ENCODE results near the gene LAG3. TPM values are rescaled to one million over a fixed set of nuclear protein-coding genes. Genes with fewer than 3 reads are reported as not detected.

Gene LAG3
- total RNA-seq (2022; extraction: Qiagen RNA extraction) = 0.65 to 2.0 TPM (median 1.3 TPM) in 5 replicates

DNA sequence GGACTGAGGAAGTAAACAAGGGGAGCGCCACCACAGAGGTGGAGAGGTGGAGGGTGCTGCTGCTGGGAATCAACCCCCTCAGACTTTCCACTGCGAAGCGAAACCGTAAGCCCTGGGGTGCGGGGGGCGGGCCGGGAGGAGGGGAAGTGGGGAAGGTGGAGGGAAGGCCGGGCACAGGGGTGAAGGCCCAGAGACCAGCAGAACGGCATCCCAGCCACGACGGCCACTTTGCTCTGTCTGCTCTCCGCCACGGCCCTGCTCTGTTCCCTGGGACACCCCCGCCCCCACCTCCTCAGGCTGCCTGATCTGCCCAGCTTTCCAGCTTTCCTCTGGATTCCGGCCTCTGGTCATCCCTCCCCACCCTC is at the start of gene LAG3:
LAG3 (plus strand) TSS at position 190 of the 365 bp plus-strand sequence. CDS start 333 bp downstream, outside the sequence.

DNA sequence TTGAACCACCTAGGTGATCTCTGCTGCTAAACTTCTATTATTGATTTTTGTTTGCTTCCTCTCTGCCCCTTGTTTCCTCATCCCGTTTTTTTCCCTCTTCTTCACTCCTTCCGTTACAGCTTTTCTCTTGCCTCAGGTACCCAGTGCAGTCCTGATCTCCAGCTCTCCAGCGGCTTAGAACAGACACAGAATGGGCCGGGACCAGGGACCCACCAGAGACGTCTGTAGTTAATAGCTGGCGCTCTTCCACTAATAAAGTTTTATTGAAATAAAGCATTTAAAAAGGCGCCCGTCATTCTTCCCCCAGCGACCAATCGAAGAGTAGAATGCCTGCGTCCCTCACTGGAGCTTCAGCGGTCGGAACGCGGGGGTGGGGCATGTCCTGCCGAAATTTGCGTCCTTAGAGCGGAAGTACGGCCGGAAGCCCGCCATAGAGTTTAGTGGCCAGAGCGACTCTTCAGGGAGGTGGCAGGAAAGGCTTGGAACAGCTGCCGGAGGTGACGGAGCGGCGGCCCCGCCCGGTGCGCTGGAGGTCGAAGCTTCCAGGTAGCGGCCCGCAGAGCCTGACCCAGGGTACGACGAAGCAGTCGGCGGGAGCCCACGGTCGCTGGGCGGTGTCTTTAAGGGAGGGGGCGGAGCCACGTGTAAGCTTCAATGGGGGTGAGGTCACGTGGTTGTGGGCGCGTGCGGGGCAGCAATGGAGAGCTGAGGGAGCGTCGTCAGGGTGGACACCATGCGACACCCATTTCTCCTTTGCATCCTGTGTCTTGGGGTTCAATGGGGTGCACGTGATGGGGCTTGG is 48.5 kb upstream of the LAG3 start, which contains the start of gene COPS7A:
COPS7A (plus strand) TSS at position 440 of the 802 bp plus-strand sequence. CDS start 611 bp downstream, outside the sequence.

DNA sequence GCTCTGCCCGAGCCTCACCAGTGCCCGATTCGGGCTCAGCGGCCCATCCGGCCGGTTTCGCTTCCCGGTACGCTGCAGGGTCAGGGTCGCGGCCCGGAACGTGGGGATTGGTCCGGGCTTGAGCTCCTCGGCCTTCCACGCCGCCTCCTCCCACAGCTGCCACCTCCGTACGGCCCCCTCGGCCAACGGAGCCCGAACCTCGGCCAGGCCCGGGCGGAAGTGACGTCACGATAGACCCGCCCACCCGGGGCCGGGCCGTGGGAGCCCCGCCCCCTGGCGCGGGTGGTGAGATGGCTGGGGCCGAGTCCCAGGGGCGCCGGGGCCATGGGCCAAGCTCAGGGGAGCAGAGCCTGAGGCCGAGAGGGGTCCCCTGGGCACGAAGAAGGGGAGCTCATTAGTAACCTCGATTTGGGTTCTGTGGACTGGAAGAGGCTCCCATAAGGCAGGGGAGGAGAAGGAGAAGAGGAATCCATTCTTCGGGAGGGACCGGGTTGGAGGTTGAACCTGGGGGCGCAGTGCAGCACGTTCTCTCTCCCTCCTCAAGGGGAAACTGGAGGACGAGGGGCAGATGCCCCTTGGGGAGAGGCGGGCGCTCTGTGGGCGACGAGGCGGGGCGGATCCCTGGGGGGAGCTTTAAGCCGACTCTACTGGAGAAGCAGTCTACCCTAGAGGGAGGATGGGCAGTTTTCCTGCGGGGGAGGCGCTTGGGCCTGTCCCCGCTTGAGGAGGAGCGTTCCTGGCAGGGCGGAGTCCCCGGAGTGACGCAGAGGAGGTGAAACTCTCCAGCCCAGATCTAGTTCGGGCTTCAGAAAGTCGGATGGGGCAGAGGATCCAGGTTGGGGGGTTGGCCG is 19.2 kb upstream of the LAG3 start, which contains the start of gene MLF2:
MLF2 (minus strand) TSS at position 221 of the 851 bp plus-strand sequence. CDS start 807 bp downstream, outside the sequence.

DNA sequence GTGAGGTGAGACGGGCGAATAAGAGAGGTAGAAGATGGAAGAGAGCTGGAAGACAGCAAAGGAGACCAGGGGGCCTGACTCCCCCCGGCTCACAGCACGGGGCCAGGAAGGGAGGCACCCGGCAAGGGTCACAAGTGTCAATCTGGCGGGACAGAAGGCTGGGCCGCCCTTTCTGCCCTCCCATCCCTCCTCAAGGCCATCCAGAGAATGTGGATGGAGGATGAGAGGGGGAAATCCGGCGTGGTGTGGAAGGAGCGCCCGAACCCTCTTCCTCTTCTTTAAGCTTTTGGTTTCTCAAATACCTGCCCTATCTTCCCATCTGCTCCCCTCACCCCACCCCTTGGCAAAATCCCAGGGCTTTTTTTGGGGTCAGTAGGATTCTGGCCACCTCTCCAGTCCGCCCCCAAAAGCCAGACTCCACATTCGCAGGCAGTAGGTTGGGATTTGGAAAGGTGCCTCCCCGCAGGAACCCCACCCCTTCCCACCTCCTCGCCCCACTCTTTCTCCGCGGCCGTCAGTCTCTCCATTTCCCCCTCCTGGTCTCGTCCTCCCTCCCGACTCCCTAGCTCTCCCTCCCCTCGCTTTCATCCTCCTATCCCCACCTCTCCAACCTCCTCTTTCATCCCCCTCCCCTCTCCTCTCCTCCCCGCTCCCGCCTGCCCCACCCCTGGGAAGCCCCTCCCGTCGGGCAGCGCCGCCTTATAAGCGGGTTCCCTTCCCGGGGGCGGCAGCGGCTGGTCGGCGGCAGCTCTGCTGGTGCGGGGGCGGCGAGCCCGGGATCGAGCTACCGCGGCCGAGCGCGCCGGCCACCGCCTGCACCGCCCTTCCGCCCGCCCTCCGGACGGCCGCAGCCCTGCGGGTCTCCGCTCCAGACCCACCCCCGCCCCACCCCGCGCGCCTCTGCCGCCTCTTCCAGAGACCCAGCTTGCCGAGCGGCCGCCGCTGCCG is 6.4 kb upstream of the LAG3 start, which contains the start of gene PTMS:
PTMS (plus strand) TSS at position 730 of the 948 bp plus-strand sequence. CDS start 343 bp downstream, outside the sequence.

DNA sequence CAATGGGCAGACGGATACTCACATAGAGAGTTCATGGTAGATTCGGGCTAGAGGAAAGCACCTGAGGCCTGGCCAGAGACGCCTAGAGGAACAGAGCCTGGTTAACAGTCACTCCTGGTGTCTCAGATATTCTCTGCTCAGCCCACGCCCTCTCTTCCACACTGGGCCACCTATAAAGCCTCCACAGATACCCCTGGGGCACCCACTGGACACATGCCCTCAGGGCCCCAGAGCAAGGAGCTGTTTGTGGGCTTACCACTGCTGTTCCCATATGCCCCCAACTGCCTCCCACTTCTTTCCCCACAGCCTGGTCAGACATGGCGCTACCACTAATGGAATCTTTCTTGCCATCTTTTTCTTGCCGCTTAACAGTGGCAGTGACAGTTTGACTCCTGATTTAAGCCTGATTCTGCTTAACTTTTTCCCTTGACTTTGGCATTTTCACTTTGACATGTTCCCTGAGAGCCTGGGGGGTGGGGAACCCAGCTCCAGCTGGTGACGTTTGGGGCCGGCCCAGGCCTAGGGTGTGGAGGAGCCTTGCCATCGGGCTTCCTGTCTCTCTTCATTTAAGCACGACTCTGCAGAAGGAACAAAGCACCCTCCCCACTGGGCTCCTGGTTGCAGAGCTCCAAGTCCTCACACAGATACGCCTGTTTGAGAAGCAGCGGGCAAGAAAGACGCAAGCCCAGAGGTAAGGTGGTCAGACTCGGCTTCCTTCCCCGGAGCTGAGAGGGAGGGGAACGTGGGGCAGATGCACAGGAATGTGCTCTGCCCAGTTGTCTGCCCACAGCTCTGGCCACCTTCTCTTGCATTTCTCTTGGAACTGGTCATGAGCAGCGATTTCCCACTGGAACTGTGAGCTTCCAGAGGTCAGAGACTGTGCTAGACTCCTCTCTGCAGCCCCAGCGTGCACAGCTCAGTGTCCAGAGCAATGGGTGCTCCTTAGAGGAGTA is 16.9 kb downstream of the LAG3 start, which contains the start of gene CD4:
CD4 (plus strand) TSS at position 557 of the 953 bp plus-strand sequence. CDS start 10,611 bp downstream, outside the sequence.

DNA sequence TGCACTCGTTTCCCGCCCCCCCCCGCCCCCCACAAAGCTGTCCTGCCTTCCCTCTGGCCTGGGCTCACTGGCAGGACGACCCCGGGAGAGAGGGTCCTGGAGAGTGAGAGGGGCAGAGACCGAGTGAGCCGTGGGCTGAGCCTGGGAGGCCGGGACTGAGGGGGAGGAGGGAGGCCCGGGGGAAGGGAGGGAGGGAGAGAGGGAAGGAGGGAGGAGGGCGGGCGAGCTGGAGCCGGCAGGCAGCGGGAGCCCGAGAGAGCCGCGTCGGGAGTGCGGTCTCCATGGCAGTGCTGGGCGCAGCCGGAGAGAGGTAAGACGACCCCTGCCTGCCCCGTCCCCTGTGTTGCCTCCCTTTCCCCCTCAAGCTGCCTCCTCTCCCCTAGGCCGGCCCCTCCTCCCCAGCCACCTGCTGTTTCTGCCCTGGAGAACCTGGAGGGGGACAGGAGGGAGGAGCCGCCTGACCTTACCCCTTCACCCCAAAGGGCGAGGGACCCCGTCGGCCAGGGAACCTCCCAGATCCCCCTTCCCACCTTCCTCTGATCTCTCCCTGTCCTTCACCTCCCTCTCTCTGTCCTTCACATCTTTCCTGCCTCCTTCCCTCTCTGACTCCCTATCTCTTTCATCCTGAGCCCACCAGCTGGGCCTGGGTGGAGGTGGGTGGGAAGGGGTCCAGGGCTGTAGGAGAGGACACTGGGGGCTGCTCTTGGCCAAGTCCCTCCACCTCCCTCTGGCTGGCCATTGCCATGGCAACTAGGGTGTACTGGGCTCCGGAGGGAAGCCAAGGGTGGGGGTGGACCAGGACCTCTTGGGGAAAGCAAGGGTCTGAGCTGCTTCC is 49.5 kb downstream of the LAG3 start, which contains the start of gene GPR162:
GPR162 (plus strand) TSS at position 231 of the 835 bp plus-strand sequence. CDS start 2,078 bp downstream, outside the sequence.

Other genes starting within 250 kb of the LAG3 start
- 6,866 to 9,447 TPM (median 8,977 TPM) in 5 replicates for gene GAPDH, start 238.0 kb upstream of the LAG3 start, total RNA-seq (2022; extraction: Qiagen RNA extraction)
- gene IFFO1, start 216.5 kb upstream of the LAG3 start, total RNA-seq (2022; extraction: Qiagen RNA extraction) = 1.9 to 3.0 TPM (median 2.6 TPM) in 5 replicates
- gene NOP2, start 204.2 kb upstream of the LAG3 start, total RNA-seq (2022; extraction: Qiagen RNA extraction) = 98.9 to 109 TPM (median 105 TPM) in 5 replicates
- 62.1 to 82.8 TPM (median 64.0 TPM) in 5 replicates for gene CHD4, start 165.1 kb upstream of the LAG3 start, total RNA-seq (2022; extraction: Qiagen RNA extraction)
- 0.45 to 0.81 TPM (median 0.70 TPM) in 5 replicates for gene LPAR5, start 136.6 kb upstream of the LAG3 start, total RNA-seq (2022; extraction: Qiagen RNA extraction)
- gene ACRBP, start 125.1 kb upstream of the LAG3 start, total RNA-seq (2022; extraction: Qiagen RNA extraction) = 0.11 to 0.34 TPM (median 0.16 TPM) in 5 replicates
- 13.6 to 21.5 TPM (median 16.8 TPM) in 5 replicates for gene ING4, start 109.4 kb upstream of the LAG3 start, total RNA-seq (2022; extraction: Qiagen RNA extraction)
- gene ZNF384, start 83.1 kb upstream of the LAG3 start, total RNA-seq (2022; extraction: Qiagen RNA extraction) = 53.9 to 63.5 TPM (median 60.1 TPM) in 5 replicates
- 0.68 to 1.2 TPM (median 0.92 TPM) in 5 replicates for gene PIANP, start 71.7 kb upstream of the LAG3 start, total RNA-seq (2022; extraction: Qiagen RNA extraction)
- gene COPS7A, start 48.5 kb upstream of the LAG3 start, total RNA-seq (2022; extraction: Qiagen RNA extraction) = 44.2 to 60.2 TPM (median 57.6 TPM) in 5 replicates
- gene MLF2, start 19.4 kb upstream of the LAG3 start, total RNA-seq (2022; extraction: Qiagen RNA extraction) = 259 to 324 TPM (median 305 TPM) in 5 replicates
- gene PTMS, start 6.2 kb upstream of the LAG3 start, total RNA-seq (2022; extraction: Qiagen RNA extraction) = 629 to 1,030 TPM (median 870 TPM) in 5 replicates
- gene CD4, start 17.0 kb downstream of the LAG3 start, total RNA-seq (2022; extraction: Qiagen RNA extraction) = 0.03 TPM in 1 of 5 replicates, not detected in the others
- 0.27 to 0.57 TPM (median 0.42 TPM) in 5 replicates for gene GPR162, start 49.3 kb downstream of the LAG3 start, total RNA-seq (2022; extraction: Qiagen RNA extraction)
- gene P3H3, start 55.9 kb downstream of the LAG3 start, total RNA-seq (2022; extraction: Qiagen RNA extraction) = 21.7 to 32.2 TPM (median 30.7 TPM) in 5 replicates
- gene GNB3, start 68.4 kb downstream of the LAG3 start, total RNA-seq (2022; extraction: Qiagen RNA extraction) = 0.72 to 3.3 TPM (median 2.2 TPM) in 5 replicates
- gene CDCA3, start 78.8 kb downstream of the LAG3 start, total RNA-seq (2022; extraction: Qiagen RNA extraction) = 80.3 to 93.7 TPM (median 82.1 TPM) in 5 replicates
- 77.6 to 88.5 TPM (median 80.3 TPM) in 5 replicates for gene USP5, start 79.6 kb downstream of the LAG3 start, total RNA-seq (2022; extraction: Qiagen RNA extraction)
- 1,409 to 1,690 TPM (median 1,628 TPM) in 5 replicates for gene TPI1, start 95.0 kb downstream of the LAG3 start, total RNA-seq (2022; extraction: Qiagen RNA extraction)
- gene SPSB2, start 100.8 kb downstream of the LAG3 start, total RNA-seq (2022; extraction: Qiagen RNA extraction) = 17.4 to 28.9 TPM (median 28.5 TPM) in 5 replicates
- 16.5 to 20.4 TPM (median 16.8 TPM) in 5 replicates for gene LRRC23, start 132.3 kb downstream of the LAG3 start, total RNA-seq (2022; extraction: Qiagen RNA extraction)
- gene ENO2, start 142.1 kb downstream of the LAG3 start, total RNA-seq (2022; extraction: Qiagen RNA extraction) = 41.3 to 46.2 TPM (median 44.7 TPM) in 5 replicates
- 51.6 to 79.2 TPM (median 76.7 TPM) in 5 replicates for gene ATN1, start 155.4 kb downstream of the LAG3 start, total RNA-seq (2022; extraction: Qiagen RNA extraction)
- gene RNU7-1, start 171.3 kb downstream of the LAG3 start, total RNA-seq (2022; extraction: Qiagen RNA extraction) = not detected in 5 replicates
- gene C12orf57, start 171.5 kb downstream of the LAG3 start, total RNA-seq (2022; extraction: Qiagen RNA extraction) = 264 to 326 TPM (median 313 TPM) in 5 replicates
- 9.3 to 14.3 TPM (median 12.6 TPM) in 5 replicates for gene PTPN6, start 178.8 kb downstream of the LAG3 start, total RNA-seq (2022; extraction: Qiagen RNA extraction)
- gene PHB2, start 198.1 kb downstream of the LAG3 start, total RNA-seq (2022; extraction: Qiagen RNA extraction) = 293 to 340 TPM (median 337 TPM) in 5 replicates
- gene EMG1, start 198.4 kb downstream of the LAG3 start, total RNA-seq (2022; extraction: Qiagen RNA extraction) = 59.7 to 67.3 TPM (median 63.4 TPM) in 5 replicates
- 27.0 to 31.7 TPM (median 28.9 TPM) in 5 replicates for gene LPCAT3, start 246.0 kb downstream of the LAG3 start, total RNA-seq (2022; extraction: Qiagen RNA extraction)